Nucleus accumbens (tissue), 56 donors: Measurements from ENCODE around the gene FGF22.
"Not testable (repeated sequence)": the region's sequence is repeated elsewhere in the genome, so short reads cannot be mapped to it uniquely, and the experiment has no call there.

Experiments used
- DNase-seq, 56 donors: peaks; one replicate each; lab custom pipeline; 2025; lab: John Stamatoyannopoulos, UW

FGF22 gene

GRCh38 chr19:605061-605971, 34.4 kb upstream of the FGF22 start:
- not testable (repeated sequence) for DNase-seq

GRCh38 chr19:607301-608154, 32.2 kb upstream of the FGF22 start:
- peak in 25 of 56 donors; percentile 3 to 73 (median 34) for DNase-seq

- DNase-seq = no peak
These were observed 31.3 kb upstream of the FGF22 start for GRCh38 chr19:608155-609003.

GRCh38 chr19:609004-609346, 30.7 kb upstream of the FGF22 start:
- DNase-seq = peak in 54 of 56 donors; percentile 5 to 93 (median 77)

- peak in 1 of 56 donors; percentile 35 for DNase-seq
These were observed 29.4 kb upstream of the FGF22 start for GRCh38 chr19:610071-610800.

- peak in 2 of 56 donors; percentile 8 to 20 for DNase-seq
These were observed 28.7 kb upstream of the FGF22 start for GRCh38 chr19:610801-611480.

GRCh38 chr19:611481-611868, 28.2 kb upstream of the FGF22 start:
- DNase-seq = peak in 2 of 56 donors; percentile 6 to 12

- no peak for DNase-seq
These were observed 26.7 kb upstream of the FGF22 start for GRCh38 chr19:612941-613340.

- no peak for DNase-seq
These were observed 25.7 kb upstream of the FGF22 start for GRCh38 chr19:613732-614567.

GRCh38 chr19:615619-616018, 24.1 kb upstream of the FGF22 start:
- peak in 14 of 56 donors; percentile 5 to 62 (median 22) for DNase-seq

- DNase-seq = no peak
These were observed 23.5 kb upstream of the FGF22 start for GRCh38 chr19:616062-616700.

- peak in 1 of 56 donors; percentile 38 for DNase-seq
These were observed 22.7 kb upstream of the FGF22 start for GRCh38 chr19:616747-617526.

GRCh38 chr19:617551-618246, 22.0 kb upstream of the FGF22 start:
- DNase-seq = peak in 1 of 56 donors; percentile 16

GRCh38 chr19:618247-618619, 21.4 kb upstream of the FGF22 start:
- no peak for DNase-seq

- no peak for DNase-seq
These were observed 20.9 kb upstream of the FGF22 start for GRCh38 chr19:618674-619285.
